ENCODE measurements around the gene NLRP3.
"Not testable (repeated sequence)": the region's sequence is repeated elsewhere in the genome, so short reads cannot be mapped to it uniquely, and the experiment has no call there.

NLRP3 gene

GRCh38 chr1:247390996-247391395 is 25.0 kb upstream of the NLRP3 start:
- no peak for DNase-seq (ENCODE audit: low spot score)

DNA sequence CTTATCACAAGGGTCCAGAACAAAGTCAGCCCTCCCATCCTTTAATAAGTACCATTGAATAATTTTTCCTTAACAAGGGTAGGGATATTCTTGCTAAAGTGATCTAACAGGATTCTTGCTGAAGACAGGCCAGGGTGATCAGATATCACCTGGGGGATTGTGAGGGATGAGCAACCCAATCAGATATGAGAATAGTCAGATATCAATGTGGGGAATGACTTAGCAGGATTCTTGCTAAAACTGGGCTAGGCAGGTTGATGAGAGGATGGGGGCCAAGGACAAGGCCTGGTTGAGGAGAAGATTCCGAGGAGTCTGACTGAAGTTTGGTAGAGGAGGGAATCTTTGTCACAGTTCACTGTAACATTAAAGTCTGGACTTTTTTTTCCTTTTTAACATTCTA is 23.9 kb upstream of the NLRP3 start:
- no peak for DNase-seq (ENCODE audit: low spot score)

- DNase-seq (ENCODE audit: low spot score) = not testable (repeated sequence)
Measured at GRCh38 chr1:247395075-247395474, 20.9 kb upstream of the NLRP3 start.

GRCh38 chr1:247400685-247401084 is 15.3 kb upstream of the NLRP3 start:
- no peak for DNase-seq (ENCODE audit: low spot score)

DNA sequence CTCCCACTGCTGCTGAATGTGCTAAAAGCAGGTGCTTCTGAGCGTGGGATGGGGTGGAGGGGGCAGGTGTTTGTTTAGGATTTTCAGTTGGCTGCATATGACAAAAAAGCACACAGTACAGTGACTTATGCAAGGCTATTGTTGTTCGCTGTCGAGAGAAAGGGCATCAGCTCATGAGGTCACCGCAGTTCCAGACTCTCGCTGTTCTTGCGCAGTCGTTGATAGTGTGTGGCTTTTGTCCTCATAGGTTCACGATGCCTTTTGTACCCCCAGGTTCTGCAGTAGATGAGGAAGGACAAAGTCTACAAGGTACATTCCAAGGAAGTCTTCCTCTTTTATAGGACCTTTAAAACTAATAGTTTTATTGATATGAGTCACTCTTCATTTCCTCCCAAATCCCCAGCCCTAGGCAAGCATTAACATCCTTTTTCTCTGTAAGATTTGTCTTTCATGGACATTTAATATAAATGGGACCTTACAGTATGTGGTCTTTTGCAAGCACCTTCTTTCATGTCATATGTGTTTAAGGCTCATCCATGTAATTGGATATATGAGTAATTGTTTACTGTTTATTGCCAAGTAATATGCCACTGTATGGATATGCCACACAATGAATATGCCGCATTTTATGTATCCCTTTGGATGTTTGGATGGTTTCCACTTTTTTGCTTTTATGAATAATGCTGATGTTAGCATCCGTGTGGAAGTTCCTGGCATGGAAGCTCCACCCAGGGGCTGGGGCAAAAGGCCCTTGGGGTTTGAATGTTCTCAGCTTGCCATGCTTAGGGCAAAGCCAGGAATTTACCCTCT is 14.5 kb upstream of the NLRP3 start:
- DNase-seq (ENCODE audit: low spot score) = no peak

DNA sequence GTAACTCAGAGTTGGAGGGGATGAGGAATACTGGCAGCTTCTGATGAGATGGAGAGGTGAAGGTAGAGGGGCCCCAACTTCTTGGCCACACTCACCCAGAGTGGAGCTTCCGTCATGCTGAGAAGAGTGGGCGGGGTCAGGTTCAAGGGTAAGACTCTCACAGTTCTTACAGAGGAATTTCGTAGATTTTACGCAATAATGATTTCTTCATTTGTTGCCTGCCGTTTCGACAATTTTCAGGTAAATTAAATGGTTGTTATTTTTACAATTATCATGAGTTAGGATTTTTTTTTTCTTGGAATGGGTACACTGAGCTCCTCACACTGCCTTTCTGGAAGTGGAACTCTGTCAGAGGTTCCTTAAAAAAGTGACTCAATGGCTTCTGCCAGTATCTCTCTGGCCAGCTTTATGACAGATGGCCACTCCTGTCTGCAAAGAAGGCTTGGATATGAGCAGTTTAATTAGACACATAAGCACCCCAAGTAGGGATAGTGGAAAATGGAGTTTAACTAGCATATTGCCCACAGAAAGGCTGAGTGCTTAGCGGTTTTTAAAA is 13.8 kb upstream of the NLRP3 start:
- no peak for DNase-seq (ENCODE audit: low spot score)

DNA sequence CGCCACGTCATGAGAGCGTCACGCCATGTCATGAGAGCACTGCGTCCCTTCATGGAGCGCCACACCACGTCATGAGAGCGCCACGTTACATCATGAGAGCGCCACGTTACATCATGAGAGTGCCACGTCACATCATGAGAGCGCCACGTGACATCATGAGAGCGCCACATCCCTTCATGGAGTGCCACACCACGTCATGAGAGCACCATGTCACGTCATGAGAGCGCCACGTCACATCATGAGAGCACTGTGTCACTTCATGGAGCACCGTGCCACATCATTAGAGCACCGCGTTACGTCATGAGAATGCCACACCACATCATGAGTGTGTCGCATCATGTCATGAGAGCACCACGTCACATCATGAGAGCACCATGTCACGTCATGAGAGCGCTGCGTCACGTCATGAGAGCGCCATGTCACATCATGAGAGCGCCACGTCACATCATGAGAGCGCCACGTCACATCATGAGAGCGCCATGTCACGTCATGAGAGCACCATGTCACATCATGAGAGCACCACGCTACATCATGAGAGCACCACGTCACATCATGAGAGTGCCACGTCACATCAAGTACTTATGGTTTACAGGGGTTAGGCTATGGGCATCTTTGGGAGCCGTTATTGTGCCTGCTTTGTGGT is 9.8 kb upstream of the NLRP3 start:
- DNase-seq (ENCODE audit: low spot score) = no peak

- no peak for DNase-seq (ENCODE audit: low spot score)
Measured at GRCh38 chr1:247407180-247407616, 8.8 kb upstream of the NLRP3 start.

DNA sequence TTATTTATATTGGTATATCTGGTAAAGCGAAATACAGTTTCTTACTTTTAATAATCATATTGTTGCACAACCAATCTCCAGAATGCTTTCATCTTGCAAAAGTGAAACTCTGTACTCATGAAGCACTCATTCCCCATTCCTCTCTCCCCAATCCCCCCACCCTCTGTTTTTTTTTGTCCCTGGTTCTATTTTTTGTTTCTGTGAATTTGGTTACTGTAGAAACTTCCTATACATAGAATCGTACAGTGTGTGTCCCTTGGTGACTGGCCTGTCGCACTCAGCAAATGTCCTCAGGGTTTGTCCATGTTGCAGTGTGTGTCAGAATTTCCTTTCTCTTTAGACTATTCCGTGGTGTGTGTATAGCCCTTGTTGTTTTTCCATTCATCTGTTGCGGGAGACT is 7.9 kb upstream of the NLRP3 start:
- no peak for DNase-seq (ENCODE audit: low spot score)

GRCh38 chr1:247409869-247410544 is 6.0 kb upstream of the NLRP3 start:
- DNase-seq (ENCODE audit: low spot score) = no peak

- no peak for DNase-seq (ENCODE audit: low spot score)
Measured at GRCh38 chr1:247411621-247412327, 4.2 kb upstream of the NLRP3 start.

DNA sequence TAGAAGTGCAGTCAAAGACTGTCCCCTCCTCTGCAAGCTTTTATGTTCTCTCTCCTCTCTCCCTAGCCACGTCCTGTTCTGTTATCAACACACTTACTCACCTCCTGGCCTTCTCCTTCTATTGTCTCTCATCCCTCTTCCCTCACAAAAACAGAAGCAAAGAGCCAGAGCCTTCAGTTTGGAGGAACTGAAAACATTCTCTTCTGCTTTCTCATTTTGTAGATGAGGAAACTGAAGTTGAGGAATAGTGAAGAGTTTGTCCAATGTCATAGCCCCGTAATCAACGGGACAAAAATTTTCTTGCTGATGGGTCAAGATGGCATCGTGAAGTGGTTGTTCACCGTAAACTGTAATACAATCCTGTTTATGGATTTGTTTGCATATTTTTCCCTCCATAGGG is 1.9 kb downstream of the NLRP3 start:
- peak; percentile 30 for DNase-seq (ENCODE audit: low spot score)

DNA sequence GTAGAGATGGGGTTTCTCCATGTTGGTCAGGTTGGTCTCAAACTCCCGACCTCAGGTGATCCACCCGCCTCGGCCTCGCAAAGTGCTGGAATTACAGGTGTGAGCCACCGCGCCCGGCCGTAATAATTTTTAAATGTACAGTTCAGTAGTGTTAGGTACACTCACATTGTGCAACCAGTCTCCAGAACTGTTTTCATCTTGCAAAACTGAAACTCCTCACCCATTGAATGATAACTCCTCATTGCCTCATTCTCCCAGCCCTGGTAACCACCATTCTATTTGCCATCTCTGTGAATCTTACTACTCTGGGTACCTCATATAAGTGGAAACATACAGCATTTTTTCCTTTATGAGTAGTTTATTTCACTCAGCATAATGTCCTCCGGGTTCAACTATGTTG is 3.4 kb downstream of the NLRP3 start:
- DNase-seq (ENCODE audit: low spot score) = no peak

- no peak for DNase-seq (ENCODE audit: low spot score)
Measured at GRCh38 chr1:247421074-247421473, 5.1 kb downstream of the NLRP3 start.

DNA sequence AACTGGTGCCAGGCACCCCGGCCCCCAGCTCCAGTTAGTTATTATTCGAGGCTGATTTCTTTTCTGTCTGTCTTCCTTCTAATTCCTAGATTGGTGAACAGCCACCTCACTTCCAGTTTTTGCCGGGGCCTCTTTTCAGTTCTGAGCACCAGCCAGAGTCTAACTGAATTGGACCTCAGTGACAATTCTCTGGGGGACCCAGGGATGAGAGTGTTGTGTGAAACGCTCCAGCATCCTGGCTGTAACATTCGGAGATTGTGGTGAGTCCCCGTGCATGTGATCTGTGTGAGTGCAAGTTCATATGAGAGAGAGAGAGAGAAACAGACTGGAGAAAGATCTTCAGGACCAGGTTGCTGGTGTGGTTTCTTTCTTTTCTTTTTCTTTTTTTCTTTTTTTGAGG is 13.5 kb downstream of the NLRP3 start:
- no peak for DNase-seq (ENCODE audit: low spot score)

DNA sequence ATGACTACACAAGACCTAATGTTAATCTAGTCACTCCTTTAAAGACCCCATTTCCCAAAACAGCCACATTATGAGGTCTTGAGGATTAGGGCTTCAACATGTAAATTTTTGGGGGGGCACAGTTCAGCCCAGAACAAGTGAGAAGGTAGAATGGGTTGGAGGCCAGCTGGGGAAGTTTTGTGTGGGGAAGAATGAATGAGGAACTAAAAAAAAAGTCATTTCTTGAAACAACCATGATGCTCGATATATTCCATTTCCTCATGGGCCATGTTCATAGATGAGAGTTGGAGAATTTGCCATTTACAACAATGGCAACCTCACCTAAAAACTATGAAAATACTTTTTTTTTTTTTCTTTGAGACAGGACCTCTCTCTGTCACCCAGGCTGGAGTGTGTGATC is 14.5 kb downstream of the NLRP3 start:
- no peak for DNase-seq (ENCODE audit: low spot score)

DNA sequence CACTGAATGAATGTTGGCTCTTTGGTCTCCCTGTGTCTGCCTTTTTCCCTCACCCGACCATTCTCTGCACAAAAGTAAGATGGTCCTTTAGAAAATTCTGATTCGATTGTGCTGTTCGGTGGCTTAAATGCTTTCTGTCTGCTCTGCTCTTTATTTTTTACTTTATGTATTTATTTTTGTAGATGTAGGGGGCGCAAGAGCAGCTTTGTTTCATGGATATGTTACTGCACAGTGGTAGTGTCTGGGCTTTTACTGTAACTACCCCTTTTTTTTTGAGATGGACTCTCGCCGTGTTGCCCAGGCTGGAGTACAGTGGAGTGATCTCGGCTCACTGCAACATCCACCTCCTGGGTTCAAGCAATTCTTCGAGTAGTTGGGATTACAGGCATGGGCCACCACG is 15.7 kb downstream of the NLRP3 start:
- no peak for DNase-seq (ENCODE audit: low spot score)

DNA sequence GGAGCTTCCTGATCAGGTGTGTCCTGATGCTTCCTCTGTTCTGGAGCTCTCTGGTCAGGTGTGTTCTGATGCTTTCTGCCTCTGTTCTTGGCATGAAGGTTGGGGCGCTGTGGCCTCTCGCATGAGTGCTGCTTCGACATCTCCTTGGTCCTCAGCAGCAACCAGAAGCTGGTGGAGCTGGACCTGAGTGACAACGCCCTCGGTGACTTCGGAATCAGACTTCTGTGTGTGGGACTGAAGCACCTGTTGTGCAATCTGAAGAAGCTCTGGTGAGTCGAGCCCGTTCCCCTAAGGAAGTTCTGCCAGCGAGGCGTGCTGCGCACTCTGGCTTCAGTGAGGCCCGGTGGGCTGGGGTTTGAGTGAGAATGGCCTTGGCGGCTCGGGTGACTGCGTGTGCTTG is 18.0 kb downstream of the NLRP3 start:
- DNase-seq (ENCODE audit: low spot score) = no peak

- no peak for DNase-seq (ENCODE audit: low spot score)
Measured at GRCh38 chr1:247435030-247435758, 19.2 kb downstream of the NLRP3 start.

DNA sequence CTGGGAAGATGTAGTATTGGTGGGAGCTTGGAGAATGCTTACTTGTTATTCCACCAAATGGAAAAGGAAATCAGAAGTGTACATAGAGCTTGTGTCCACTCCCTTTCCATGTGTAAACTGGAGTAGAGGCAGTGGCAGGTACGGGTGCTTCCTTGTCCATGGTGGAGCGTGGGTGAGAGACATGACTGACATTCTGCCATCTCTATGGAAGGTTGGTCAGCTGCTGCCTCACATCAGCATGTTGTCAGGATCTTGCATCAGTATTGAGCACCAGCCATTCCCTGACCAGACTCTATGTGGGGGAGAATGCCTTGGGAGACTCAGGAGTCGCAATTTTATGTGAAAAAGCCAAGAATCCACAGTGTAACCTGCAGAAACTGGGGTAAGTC is 19.8 kb downstream of the NLRP3 start:
- DNase-seq (ENCODE audit: low spot score) = no peak

Measured in putamen (tissue), 1 donor.